PC-9 (cell line): Measurements from ENCODE around the gene PCSK5. TPM values are rescaled to one million over a fixed set of nuclear protein-coding genes. Genes with fewer than 3 reads are reported as not detected.

Source experiments
- BruUV-seq: library from RNA; stranded (reverse); fragments of 400-500 nt; replicated peaks from 2 replicates; lab custom pipeline; 2021; lab: Mats Ljungman, UMichigan
- CTCF ChIA-PET: fragments of 300-600 bp; sonication (Branson Sonifier 250); formaldehyde crosslinking; loops from one replicate; lab custom pipeline; 2022; ENCODE audit warnings: antibody characterized with exemption; lab: Charles Lee
- POLR2A ChIA-PET: fragments of 300-600 bp; sonication (Branson Sonifier 250); formaldehyde crosslinking; loops from one replicate; lab custom pipeline; 2022; ENCODE audit warnings: antibody characterized with exemption; ENCODE audit not compliant: unreplicated experiment; lab: Charles Lee
- DNase-seq, 2 experiments: peaks; one replicate each; pipeline versions ENCODE4 v3.0.0 to v3.0.0-alpha.2; 2015 to 2022; ENCODE audit warnings: mixed read lengths in 1 of 2
- H2AFZ ChIP-seq: fragments of 200-600 bp; sonication (generic); 2 replicates; pipeline ENCODE4 v1.8.1; 2017; ENCODE audit warnings: antibody characterized with exemption
- H3F3A ChIP-seq: fragments of 200-600 bp; sonication (generic); 2 replicates; pipeline ENCODE4 v1.8.1; 2017; ENCODE audit warnings: antibody characterized with exemption, mild to moderate bottlenecking, low read depth; ENCODE audit not compliant: insufficient read depth
- H3K27ac ChIP-seq: fragments of 200-600 bp; sonication (generic); 2 replicates; pipeline ENCODE4 v1.6.1; 2016; ENCODE audit warnings: mixed run types
- H3K27me3 ChIP-seq: fragments of 200-600 bp; sonication (generic); 2 replicates; pipeline ENCODE4 v1.6.1; 2016; ENCODE audit warnings: low read depth, mixed run types; ENCODE audit not compliant: insufficient read depth
- H3K36me3 ChIP-seq: fragments of 200-600 bp; sonication (generic); 2 replicates; pipeline ENCODE4 v1.6.1; 2016; ENCODE audit warnings: low read depth, mixed run types
- H3K4me1 ChIP-seq: fragments of 200-600 bp; sonication (generic); replicated peaks from 2 replicates; pipeline ENCODE4 v1.6.1; 2016; ENCODE audit warnings: mixed run types; ENCODE audit not compliant: insufficient read depth
- H3K4me2 ChIP-seq: fragments of 200-600 bp; sonication (generic); 2 replicates; pipeline ENCODE4 v1.6.1; 2017; ENCODE audit warnings: mixed run types
- H3K4me3 ChIP-seq: fragments of 200-600 bp; sonication (generic); 2 replicates; pipeline ENCODE4 v1.6.1; 2016; ENCODE audit warnings: mixed run types
- H3K79me2 ChIP-seq: fragments of 200-600 bp; sonication (generic); 2 replicates; pipeline ENCODE4 v1.6.1; 2017; ENCODE audit warnings: low read depth, mixed run types
- H3K9me2 ChIP-seq: fragments of 200-600 bp; sonication (generic); 2 replicates; pipeline ENCODE4 v1.8.1; 2017; ENCODE audit warnings: mild to moderate bottlenecking; ENCODE audit not compliant: insufficient read depth
- H3K9me3 ChIP-seq: fragments of 200-600 bp; sonication (generic); 2 replicates; pipeline ENCODE4 v1.8.1; 2016; ENCODE audit warnings: low read depth; ENCODE audit not compliant: insufficient read depth
- H4K20me1 ChIP-seq: fragments of 200-600 bp; sonication (generic); 2 replicates; pipeline ENCODE4 v1.8.1; 2017; ENCODE audit not compliant: insufficient read depth
- CTCF ChIP-seq: fragments of 200-600 bp; sonication (generic); conservative IDR thresholded peaks from 2 replicates; pipeline ENCODE4 v1.6.1; 2017; ENCODE audit warnings: mixed run types, antibody characterized with exemption, mild to moderate bottlenecking, moderate library complexity
- EZH2 ChIP-seq: fragments of 200-600 bp; sonication (generic); IDR thresholded peaks from 2 replicates; pipeline ENCODE4 v1.8.0; 2017; ENCODE audit warnings: antibody characterized with exemption, low read depth
- intact Hi-C: fragments of 100-400 bp; cut with micrococcal nuclease; formaldehyde crosslinking; loops from one replicate; pipeline ENCODE4 v1.10.0; 2022; ENCODE audit not compliant: unreplicated experiment
- total RNA-seq: library from RNA; stranded (reverse); gene quantifications from 2 replicates; pipeline ENCODE4 v1.2.3, GENCODE V29; 2021

The PCSK5 gene
- total RNA-seq, 1 experiment from 2014 or later, result 8.2 TPM

DNA sequence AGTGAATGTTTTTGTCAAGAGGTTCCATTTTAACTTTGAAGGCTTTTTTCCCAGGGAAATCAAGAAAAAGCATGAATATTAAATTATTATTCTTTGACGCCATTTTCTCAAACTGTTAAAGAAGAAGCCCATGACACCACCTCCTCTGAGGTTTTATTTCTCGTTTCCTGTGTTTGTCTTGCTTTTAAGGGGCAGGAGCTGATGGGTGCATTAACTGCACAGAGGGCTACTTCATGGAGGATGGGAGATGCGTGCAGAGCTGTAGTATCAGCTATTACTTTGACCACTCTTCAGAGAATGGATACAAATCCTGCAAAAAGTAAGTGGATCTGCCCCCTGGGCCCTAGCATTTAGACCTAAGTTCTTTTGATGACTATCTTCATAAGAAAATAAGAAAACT lies 298.4 kb downstream of the PCSK5 start:
- H3K4me2 ChIP-seq, result no peak overlapping the region
- no peaks in the 10 kb centered on the region for H3K9me2 ChIP-seq
- no peak overlapping the region for H3K27ac ChIP-seq
- no peak overlapping the region for H2AFZ ChIP-seq
- no peaks in the 10 kb centered on the region for H3F3A ChIP-seq
- H3K9me3 ChIP-seq, result no peaks in the 10 kb centered on the region
- intact Hi-C loops, result loop anchor here (10.0 kb wide), 1 partner anchor 116 kb away; no protein-coding TSS in a partner anchor
- no peaks in the 10 kb centered on the region for H3K4me1 ChIP-seq
- no peaks in the 10 kb centered on the region for H3K27me3 ChIP-seq
- H3K4me3 ChIP-seq, result no peak overlapping the region
- ChIA-PET CTCF (no interaction called here), POLR2A (no interaction called here)
- H3K79me2 ChIP-seq, result no peaks in the 10 kb centered on the region
- BruUV-seq, result no TSS peak
- no peaks in the 10 kb centered on the region for H4K20me1 ChIP-seq
- peaks cover 11% of the 10 kb centered on the region; the same call in 1 of the 2 replicates for H3K36me3 ChIP-seq
- no peak for DNase-seq
- TF ChIP-seq CTCF, result no peak
- no peak for TF ChIP-seq EZH2

- H2AFZ ChIP-seq, result no peak overlapping the region
- ChIA-PET CTCF (no interaction called here), POLR2A (no interaction called here)
- intact Hi-C loops, result no loop called here
- H3K4me2 ChIP-seq, result no peak overlapping the region
- no peaks in the 10 kb centered on the region for H4K20me1 ChIP-seq
- no peaks in the 10 kb centered on the region for H3K79me2 ChIP-seq
- no peak for DNase-seq
- no peaks in the 10 kb centered on the region for H3K27me3 ChIP-seq
- TF ChIP-seq EZH2, result no peak
- TF ChIP-seq CTCF, result no peak
- H3K27ac ChIP-seq, result no peak overlapping the region
- H3K9me2 ChIP-seq, result no peaks in the 10 kb centered on the region
- H3F3A ChIP-seq, result no peaks in the 10 kb centered on the region
- no peak overlapping the region for H3K4me3 ChIP-seq
- H3K4me1 ChIP-seq, result no peaks in the 10 kb centered on the region
- no peaks in the 10 kb centered on the region; the same call in 1 of the 2 replicates for H3K36me3 ChIP-seq
- BruUV-seq, result no TSS peak
- no peaks in the 10 kb centered on the region for H3K9me3 ChIP-seq
Measured at GRCh38 chr9:76191493-76191892, 301.0 kb downstream of the PCSK5 start.

- DNase-seq, result no peak
- Histone ChIP-seq H3K36me3 (no peaks in the 10 kb centered on the region; the same call in 1 of the 2 replicates), H3K27ac (no peak overlapping the region), H3K27me3 (no peaks in the 10 kb centered on the region), H4K20me1 (no peaks in the 10 kb centered on the region), H3K9me3 (no peaks in the 10 kb centered on the region), H2AFZ (no peak overlapping the region), H3K4me2 (no peak overlapping the region), H3F3A (no peaks in the 10 kb centered on the region), H3K79me2 (no peaks in the 10 kb centered on the region), H3K4me1 (no peaks in the 10 kb centered on the region), H3K9me2 (no peaks in the 10 kb centered on the region), H3K4me3 (no peak overlapping the region)
- intact Hi-C loops, result loop anchor here (2.0 kb wide), 1 partner anchor 15 kb away; no protein-coding TSS in a partner anchor
- TF ChIP-seq CTCF (no peak), EZH2 (no peak)
- no TSS peak for BruUV-seq
- ChIA-PET POLR2A (no interaction called here), CTCF (no interaction called here)
Measured at GRCh38 chr9:76192013-76192412, 301.5 kb downstream of the PCSK5 start.
